ENCODE data around the gene PHACTR1. TPM values are rescaled to one million over a fixed set of nuclear protein-coding genes. Genes with fewer than 3 reads are reported as not detected.

The PHACTR1 gene
- total and polyA plus RNA-seq, 2 experiments from 2014 or later, result 0.65 to 3.2 TPM

GRCh38 chr6:13250703-13251102 lies 534.1 kb downstream of the PHACTR1 start:
- no peak for TF ChIP-seq EZH2 (IDR thresholded peaks at IDR 0.05; ENCODE audit: insufficient read depth, poor library complexity, severe bottlenecking)
- no peak for TF ChIP-seq EZH2phosphoT487 (IDR thresholded peaks at IDR 0.05; ENCODE audit: insufficient read depth, low read depth)
- Histone ChIP-seq H3F3A (ENCODE audit: insufficient read depth) (no peaks in the 10 kb centered on the region), H4K20me1 (ENCODE audit: insufficient read depth) (no peaks in the 10 kb centered on the region), H3K9me2 (ENCODE audit: insufficient read depth) (no peaks in the 10 kb centered on the region), H2AFZ (no peak overlapping the region), H3K4me3 (no peak overlapping the region), H3K79me2 (ENCODE audit: insufficient read depth) (no peaks in the 10 kb centered on the region), H3K27ac (no peak overlapping the region), H3K9ac (no peak overlapping the region), H3K27me3 (replicated peaks; ENCODE audit: insufficient read depth) (peaks cover 14% of the 10 kb centered on the region), H3K9me3 (ENCODE audit: low read depth) (no peaks in the 10 kb centered on the region), H3K4me2 (ENCODE audit: unreplicated experiment) (no peak overlapping the region), H3K4me1 (ENCODE audit: insufficient read depth) (no peaks in the 10 kb centered on the region), H3K36me3 (ENCODE audit: low read depth) (no peaks in the 10 kb centered on the region)
- in situ Hi-C loops (cut with MboI), result no loop called here
- DNase-seq, result no peak
- 83 to 86% methylated on average over 6 of the region's 6 CpGs for WGBS, 2 experiments (ENCODE audit: low coverage in 1 of 2, low lambda C conversion rate in 2 of 2, missing lambda C conversion rate in 2 of 2)

GRCh38 chr6:13251242-13251641 lies 534.7 kb downstream of the PHACTR1 start:
- no peak overlapping the region for H3K4me2 ChIP-seq (ENCODE audit: unreplicated experiment)
- DNase-seq, result no peak
- H4K20me1 ChIP-seq (ENCODE audit: insufficient read depth), result no peaks in the 10 kb centered on the region
- H3K27ac ChIP-seq, result no peak overlapping the region
- no peak overlapping the region for H3K9ac ChIP-seq
- H3K4me3 ChIP-seq, result no peak overlapping the region
- H3K9me2 ChIP-seq (ENCODE audit: insufficient read depth), result no peaks in the 10 kb centered on the region
- H3K9me3 ChIP-seq (ENCODE audit: low read depth), result no peaks in the 10 kb centered on the region
- in situ Hi-C loops (cut with MboI), result no loop called here
- H3K36me3 ChIP-seq (ENCODE audit: low read depth), result no peaks in the 10 kb centered on the region
- H3K4me1 ChIP-seq (ENCODE audit: insufficient read depth), result no peaks in the 10 kb centered on the region
- no peaks in the 10 kb centered on the region for H3F3A ChIP-seq (ENCODE audit: insufficient read depth)
- H3K79me2 ChIP-seq (ENCODE audit: insufficient read depth), result no peaks in the 10 kb centered on the region
- H2AFZ ChIP-seq, result no peak overlapping the region
- 89 to 91% methylated on average over 9 of the region's 9 CpGs for WGBS, 2 experiments (ENCODE audit: low coverage in 1 of 2, low lambda C conversion rate in 2 of 2, missing lambda C conversion rate in 2 of 2)
- TF ChIP-seq EZH2phosphoT487 (IDR thresholded peaks at IDR 0.05; ENCODE audit: insufficient read depth, low read depth), result no peak
- TF ChIP-seq EZH2 (IDR thresholded peaks at IDR 0.05; ENCODE audit: insufficient read depth, poor library complexity, severe bottlenecking), result no peak
- H3K27me3 ChIP-seq (replicated peaks; ENCODE audit: insufficient read depth), result peaks cover 9% of the 10 kb centered on the region

GRCh38 chr6:13252790-13253189 lies 536.2 kb downstream of the PHACTR1 start:
- Histone ChIP-seq H3K9ac (no peak overlapping the region), H3K27ac (no peak overlapping the region), H3K4me1 (ENCODE audit: insufficient read depth) (no peaks in the 10 kb centered on the region), H3K79me2 (ENCODE audit: insufficient read depth) (no peaks in the 10 kb centered on the region), H3K4me2 (ENCODE audit: unreplicated experiment) (no peak overlapping the region), H3K4me3 (no peak overlapping the region), H4K20me1 (ENCODE audit: insufficient read depth) (no peaks in the 10 kb centered on the region), H3K27me3 (replicated peaks; ENCODE audit: insufficient read depth) (peaks cover 5% of the 10 kb centered on the region), H2AFZ (no peak overlapping the region), H3K9me2 (ENCODE audit: insufficient read depth) (no peaks in the 10 kb centered on the region), H3K36me3 (ENCODE audit: low read depth) (no peaks in the 10 kb centered on the region), H3F3A (ENCODE audit: insufficient read depth) (no peaks in the 10 kb centered on the region), H3K9me3 (ENCODE audit: low read depth) (no peaks in the 10 kb centered on the region)
- 83 to 85% methylated on average over 5 of the region's 5 CpGs for WGBS, 2 experiments (ENCODE audit: low coverage in 1 of 2, low lambda C conversion rate in 2 of 2, missing lambda C conversion rate in 2 of 2)
- in situ Hi-C loops (cut with MboI), result no loop called here
- TF ChIP-seq EZH2phosphoT487 (IDR thresholded peaks at IDR 0.05; ENCODE audit: insufficient read depth, low read depth), result no peak
- TF ChIP-seq EZH2 (IDR thresholded peaks at IDR 0.05; ENCODE audit: insufficient read depth, poor library complexity, severe bottlenecking), result no peak
- DNase-seq, result no peak

GRCh38 chr6:13253272-13253671 lies 536.7 kb downstream of the PHACTR1 start:
- Histone ChIP-seq H3K27ac (no peak overlapping the region), H3K4me1 (ENCODE audit: insufficient read depth) (no peaks in the 10 kb centered on the region), H3K79me2 (ENCODE audit: insufficient read depth) (no peaks in the 10 kb centered on the region), H3K9me3 (ENCODE audit: low read depth) (no peaks in the 10 kb centered on the region), H3K36me3 (ENCODE audit: low read depth) (no peaks in the 10 kb centered on the region), H3F3A (ENCODE audit: insufficient read depth) (no peaks in the 10 kb centered on the region), H4K20me1 (ENCODE audit: insufficient read depth) (no peaks in the 10 kb centered on the region), H3K9me2 (ENCODE audit: insufficient read depth) (no peaks in the 10 kb centered on the region), H3K4me3 (no peak overlapping the region), H3K27me3 (replicated peaks; ENCODE audit: insufficient read depth) (peaks cover 5% of the 10 kb centered on the region), H2AFZ (no peak overlapping the region), H3K9ac (no peak overlapping the region), H3K4me2 (ENCODE audit: unreplicated experiment) (no peak overlapping the region)
- WGBS, 2 experiments (ENCODE audit: low coverage in 1 of 2, low lambda C conversion rate in 2 of 2, missing lambda C conversion rate in 2 of 2), result 33 to 43% methylated on average over 1 of the region's 1 CpG
- no peak for DNase-seq
- in situ Hi-C loops (cut with MboI), result no loop called here
- TF ChIP-seq EZH2phosphoT487 (IDR thresholded peaks at IDR 0.05; ENCODE audit: insufficient read depth, low read depth) (no peak), EZH2 (IDR thresholded peaks at IDR 0.05; ENCODE audit: insufficient read depth, poor library complexity, severe bottlenecking) (no peak)

Measured in GM23248 (cell line).